Liver (tissue), 9 donors: Measurements from ENCODE around the gene MFGE8. TPM values are rescaled to one million over a fixed set of nuclear protein-coding genes. Genes with fewer than 3 reads are reported as not detected.

Experiments used
- DNase-seq: peaks from one replicate; pipeline ENCODE4 v3.0.0-alpha.2; 2017; ENCODE audit warnings: low spot score
- H3K27ac ChIP-seq, 2 donors: one replicate each; pipeline ENCODE4 v1.7.0; 2013; ENCODE audit warnings: inconsistent platforms in 2 of 2, low read length in 2 of 2, control low read depth in 1 of 2, low read depth in 1 of 2, mild to moderate bottlenecking in 1 of 2
- H3K27me3 ChIP-seq, 4 donors: one replicate each; pipeline versions ENCODE4 v1.6.1 to v1.7.0; 2013; ENCODE audit warnings: low read length in 3 of 4, inconsistent platforms in 1 of 4, mild to moderate bottlenecking in 1 of 4, moderate library complexity in 1 of 4; ENCODE audit not compliant: control insufficient read depth in 4 of 4, insufficient read depth in 4 of 4
- H3K36me3 ChIP-seq, 4 donors: one replicate each; pipeline versions ENCODE4 v1.6.1 to v1.7.0; 2013; ENCODE audit warnings: low read length in 3 of 4, mild to moderate bottlenecking in 3 of 4, low read depth in 1 of 4, moderate library complexity in 1 of 4; ENCODE audit not compliant: control insufficient read depth in 4 of 4, insufficient read depth in 3 of 4
- H3K4me1 ChIP-seq, 4 donors: one replicate each; pipeline versions ENCODE4 v1.6.1 to v1.7.0; 2013; ENCODE audit warnings: low read length in 3 of 4, mild to moderate bottlenecking in 3 of 4, moderate library complexity in 1 of 4; ENCODE audit not compliant: control insufficient read depth in 4 of 4, insufficient read depth in 4 of 4
- H3K4me3 ChIP-seq, 3 donors: one replicate each; pipeline versions ENCODE4 v1.6.1 to v1.7.0; 2013; ENCODE audit warnings: low read length in 3 of 3, control low read depth in 1 of 3, low read depth in 1 of 3, mild to moderate bottlenecking in 1 of 3
- H3K9ac ChIP-seq, 2 donors: one replicate each; pipeline ENCODE4 v1.7.0; 2013; ENCODE audit warnings: low read length in 2 of 2, mild to moderate bottlenecking in 2 of 2, moderate library complexity in 2 of 2, control low read depth in 1 of 2, low read depth in 1 of 2
- H3K9me3 ChIP-seq, 4 donors: one replicate each; pipeline versions ENCODE4 v1.6.1 to v1.7.0; 2013; ENCODE audit warnings: low read length in 3 of 4; ENCODE audit not compliant: control insufficient read depth in 4 of 4
- EGR1 ChIP-seq, 2 donors: IDR thresholded peaks; 2 replicates each; pipeline ENCODE4 v1.6.1; 2016 to 2018; ENCODE audit warnings: antibody characterized with exemption in 2 of 2, low read depth in 2 of 2
- FOXA1 ChIP-seq: IDR thresholded peaks from 2 replicates; pipeline ENCODE4 v1.6.1; 2016; ENCODE audit warnings: antibody characterized with exemption
- FOXA2 ChIP-seq: IDR thresholded peaks from 2 replicates; pipeline ENCODE4 v1.6.1; 2016; ENCODE audit warnings: antibody characterized with exemption
- GABPA ChIP-seq, 2 donors: IDR thresholded peaks in 1 of 2; conservative IDR thresholded peaks in 1 of 2; 2 replicates each; pipeline ENCODE4 v1.6.1; 2016; ENCODE audit warnings: antibody characterized with exemption in 2 of 2, mild to moderate bottlenecking in 1 of 2, moderate library complexity in 1 of 2
- HNF4A ChIP-seq, 2 donors: conservative IDR thresholded peaks; 2 replicates each; pipeline ENCODE4 v1.6.1; 2016; ENCODE audit warnings: antibody characterized with exemption in 2 of 2, mild to moderate bottlenecking in 2 of 2
- HNF4G ChIP-seq: IDR thresholded peaks from 2 replicates; pipeline ENCODE4 v1.6.1; 2016; ENCODE audit warnings: antibody characterized with exemption
- JUND ChIP-seq, 2 donors: IDR thresholded peaks; 2 replicates each; pipeline ENCODE4 v1.6.1; 2016; ENCODE audit warnings: antibody characterized with exemption in 2 of 2
- RAD21 ChIP-seq, 2 donors: IDR thresholded peaks; 2 replicates each; pipeline ENCODE4 v1.6.1; 2016; ENCODE audit warnings: antibody characterized with exemption in 2 of 2, mild to moderate bottlenecking in 2 of 2
- RXRA ChIP-seq, 2 donors: IDR thresholded peaks; 2 replicates each; pipeline ENCODE4 v1.6.1; 2017 to 2018; ENCODE audit warnings: antibody characterized with exemption in 2 of 2, mild to moderate bottlenecking in 1 of 2
- TAF1 ChIP-seq: conservative IDR thresholded peaks from 2 replicates; pipeline ENCODE4 v1.6.1; 2016; ENCODE audit warnings: antibody characterized with exemption, mild to moderate bottlenecking
- YY1 ChIP-seq: IDR thresholded peaks from 2 replicates; pipeline ENCODE4 v1.6.1; 2016; ENCODE audit warnings: antibody characterized with exemption, mild to moderate bottlenecking
- ZBTB33 ChIP-seq: IDR thresholded peaks from 2 replicates; pipeline ENCODE4 v1.6.1; 2016; ENCODE audit warnings: antibody characterized with exemption
- WGBS: extraction: QIAGEN DNeasy Blood & Tissue Kit; methylation state at CpG from one replicate; pipeline ENCODE4 v1.1.7; 2013; 5-methylcytosine and 5-hydroxymethylcytosine counted together
- polyA plus RNA-seq, 2 donors: library from polyadenylated mRNA; stranded (reverse) in 1 of 2; unstranded in 1 of 2; fragments of 200-250 nt in 1 of 2; fragments of >200 nt in 1 of 2; fragmentation: Nextera tagmentation in 1 of 2; extraction: Ambion mirVana in 1 of 2; gene quantifications; one replicate each; pipeline versions ENCODE4 v1.2.1 to v1.2.3, GENCODE V29; 2013 to 2015
- total RNA-seq, 2 donors: library from RNA; depleted of rRNA; stranded (reverse); fragments of >200 nt; gene quantifications; one replicate each; pipeline ENCODE4 v1.2.3, GENCODE V29; 2014
- TF ChIP-seq, protein P1 (sequence below): fragments of 150-350 bp; IDR thresholded peaks from 2 replicates; pipeline ENCODE4 v1.5.1; 2017; ENCODE audit warnings: improper control_type of control experiment, low read depth, low read length; ENCODE audit not compliant: missing input control
- TF ChIP-seq, protein P2 (sequence below): IDR thresholded peaks from 2 replicates; pipeline ENCODE4 v1.6.1; 2016; ENCODE audit warnings: antibody characterized with exemption
- TF ChIP-seq, protein P3 (sequence below): IDR thresholded peaks from 2 replicates; pipeline ENCODE4 v1.6.1; 2016; ENCODE audit warnings: antibody characterized with exemption
- donor health status: healthy.
- donor health status: healthy.
- donor health status: healthy.
- donor health status: healthy.
- donor health status: healthy.

MFGE8 gene
- total and polyA plus RNA-seq, 4 donors: 6.6 to 14.8 (median 12.8) TPM

GRCh38 chr15:88897142-88897455 is 16.1 kb downstream of the MFGE8 start:
- Histone ChIP-seq H3K9me3 (no peaks in the 10 kb centered on the region), H3K4me3 (no peak overlapping the region), H3K4me1 (peaks cover 0 to 16% (median 10%) of the 10 kb centered on the region in 4 donors), H3K36me3 (no peaks in the 10 kb centered on the region), H3K27me3 (peaks cover 0 to 12% (median 2%) of the 10 kb centered on the region in 4 donors), H3K9ac (no peak overlapping the region), H3K27ac (no peak overlapping the region)
- 37% methylated on average over 8 of the region's 8 CpGs for WGBS
- no peak for DNase-seq
- TF ChIP-seq RXRA (IDR thresholded peaks at IDR 0.05) (no peak), JUND (IDR thresholded peaks at IDR 0.05) (no peak), RAD21 (IDR thresholded peaks at IDR 0.05) (no peak), FOXA1 (no peak), HNF4G (no peak), EGR1 (IDR thresholded peaks at IDR 0.05; ENCODE audit: low read depth in 2 of 2) (no peak), YY1 (no peak), GABPA (IDR thresholded peaks at IDR 0.05 in 1 of 2, conservative IDR thresholded peaks at IDR 0.05 in 1 of 2) (no peak)
- TF ChIP-seq, protein P1, sequence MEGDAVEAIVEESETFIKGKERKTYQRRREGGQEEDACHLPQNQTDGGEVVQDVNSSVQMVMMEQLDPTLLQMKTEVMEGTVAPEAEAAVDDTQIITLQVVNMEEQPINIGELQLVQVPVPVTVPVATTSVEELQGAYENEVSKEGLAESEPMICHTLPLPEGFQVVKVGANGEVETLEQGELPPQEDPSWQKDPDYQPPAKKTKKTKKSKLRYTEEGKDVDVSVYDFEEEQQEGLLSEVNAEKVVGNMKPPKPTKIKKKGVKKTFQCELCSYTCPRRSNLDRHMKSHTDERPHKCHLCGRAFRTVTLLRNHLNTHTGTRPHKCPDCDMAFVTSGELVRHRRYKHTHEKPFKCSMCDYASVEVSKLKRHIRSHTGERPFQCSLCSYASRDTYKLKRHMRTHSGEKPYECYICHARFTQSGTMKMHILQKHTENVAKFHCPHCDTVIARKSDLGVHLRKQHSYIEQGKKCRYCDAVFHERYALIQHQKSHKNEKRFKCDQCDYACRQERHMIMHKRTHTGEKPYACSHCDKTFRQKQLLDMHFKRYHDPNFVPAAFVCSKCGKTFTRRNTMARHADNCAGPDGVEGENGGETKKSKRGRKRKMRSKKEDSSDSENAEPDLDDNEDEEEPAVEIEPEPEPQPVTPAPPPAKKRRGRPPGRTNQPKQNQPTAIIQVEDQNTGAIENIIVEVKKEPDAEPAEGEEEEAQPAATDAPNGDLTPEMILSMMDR: no peak
- TF ChIP-seq, protein P2, sequence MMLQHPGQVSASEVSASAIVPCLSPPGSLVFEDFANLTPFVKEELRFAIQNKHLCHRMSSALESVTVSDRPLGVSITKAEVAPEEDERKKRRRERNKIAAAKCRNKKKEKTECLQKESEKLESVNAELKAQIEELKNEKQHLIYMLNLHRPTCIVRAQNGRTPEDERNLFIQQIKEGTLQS: no peak

DNA sequence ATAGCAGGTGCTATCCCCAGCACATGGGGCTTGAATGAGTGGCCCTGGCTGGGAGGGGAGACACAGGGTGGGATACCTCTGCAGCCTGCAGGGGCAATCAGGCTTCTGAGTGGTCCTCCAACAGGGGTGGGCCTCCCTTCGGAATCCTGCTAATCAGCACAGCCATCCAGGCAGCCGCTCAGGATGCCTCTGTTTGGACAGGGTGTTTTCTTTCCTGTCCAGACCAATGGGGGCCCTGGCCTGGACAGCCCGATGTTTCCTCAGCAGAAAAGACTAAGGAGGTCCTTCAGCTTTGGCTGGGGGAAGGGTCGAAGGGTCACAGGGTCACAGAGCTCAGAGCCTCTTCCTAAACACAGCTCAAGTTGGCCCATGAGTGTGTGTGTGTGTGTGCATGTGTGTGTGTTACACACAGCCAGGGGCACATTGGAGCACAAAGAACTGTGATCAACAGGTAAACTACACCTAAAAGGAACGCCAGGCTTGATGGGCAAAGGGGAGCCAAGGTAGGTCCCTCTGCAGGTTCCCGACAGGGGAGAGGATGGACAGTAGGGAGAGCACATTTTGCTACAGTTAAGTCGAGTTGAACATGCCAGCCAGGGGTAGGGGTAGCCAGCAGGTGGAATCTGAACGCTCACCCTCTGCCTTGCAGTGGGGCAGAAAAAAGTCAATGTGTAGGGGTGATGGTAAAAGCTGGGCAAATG is 16.7 kb downstream of the MFGE8 start:
- Histone ChIP-seq H3K27ac (no peak overlapping the region), H3K4me3 (no peak overlapping the region), H3K9ac (no peak overlapping the region), H3K4me1 (peaks cover 0 to 16% (median 10%) of the 10 kb centered on the region in 4 donors), H3K36me3 (no peaks in the 10 kb centered on the region), H3K27me3 (peaks cover 0 to 12% (median 2%) of the 10 kb centered on the region in 4 donors), H3K9me3 (no peaks in the 10 kb centered on the region)
- 70% methylated on average over 8 of the region's 8 CpGs for WGBS
- no peak for DNase-seq
- TF ChIP-seq GABPA (IDR thresholded peaks at IDR 0.05 in 1 of 2, conservative IDR thresholded peaks at IDR 0.05 in 1 of 2) (no peak), EGR1 (IDR thresholded peaks at IDR 0.05; ENCODE audit: low read depth in 2 of 2) (no peak), ZBTB33 (no peak), HNF4G (no peak), FOXA2 (no peak), FOXA1 (no peak), TAF1 (no peak), YY1 (no peak), HNF4A (conservative IDR thresholded peaks at IDR 0.05) (no peak), RXRA (IDR thresholded peaks at IDR 0.05) (no peak)
- TF ChIP-seq, protein P3, sequence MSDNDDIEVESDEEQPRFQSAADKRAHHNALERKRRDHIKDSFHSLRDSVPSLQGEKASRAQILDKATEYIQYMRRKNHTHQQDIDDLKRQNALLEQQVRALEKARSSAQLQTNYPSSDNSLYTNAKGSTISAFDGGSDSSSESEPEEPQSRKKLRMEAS: no peak
- TF ChIP-seq, protein P2: no peak
